SK-N-SH treated with all-trans-retinoic acid at 6 μM for 48 hours (cell line): ENCODE results near the gene UGGT1.

Source experiments
- ATAC-seq: fragments of 200-7000 bp; cut with Tn5 transposase; 3 replicates; pipeline ENCODE4 v1.9.1; 2020; ENCODE audit warnings: mild to moderate bottlenecking, moderate library complexity
- BACH2 ChIP-seq: fragments of 250-450 bp; sonication (Bioruptor Pico); IDR thresholded peaks from 2 replicates; pipeline ENCODE4 v1.9.0; 2021; ENCODE audit warnings: mild to moderate bottlenecking, borderline replicate concordance
- CREB5 ChIP-seq: fragments of 250-450 bp; sonication (Bioruptor Pico); IDR thresholded peaks from 2 replicates; pipeline ENCODE4 v1.5.1; 2020; ENCODE audit warnings: low read depth, mild to moderate bottlenecking, moderate library complexity
- CSDC2 ChIP-seq: fragments of 250-450 bp; sonication (Bioruptor Pico); IDR thresholded peaks from 2 replicates; pipeline ENCODE4 v1.5.0; 2020; ENCODE audit warnings: mild to moderate bottlenecking, moderate library complexity
- CSRNP3 ChIP-seq: fragments of 250-450 bp; sonication (Bioruptor Pico); IDR thresholded peaks from 2 replicates; pipeline ENCODE4 v1.5.1; 2021; ENCODE audit warnings: mild to moderate bottlenecking, moderate library complexity
- GLIS3 ChIP-seq: fragments of 250-450 bp; sonication (Bioruptor Pico); IDR thresholded peaks from 2 replicates; pipeline ENCODE4 v1.5.0; 2020; ENCODE audit warnings: mild to moderate bottlenecking, moderate library complexity
- OSR1 ChIP-seq: fragments of 250-450 bp; sonication (Bioruptor Pico); IDR thresholded peaks from 2 replicates; pipeline ENCODE4 v1.8.0; 2022; ENCODE audit warnings: moderate library complexity, mild to moderate bottlenecking, inconsistent platforms
- POU6F1 ChIP-seq: fragments of 250-450 bp; sonication (Bioruptor Pico); IDR thresholded peaks from 2 replicates; pipeline ENCODE4 v1.8.0; 2021; ENCODE audit warnings: low read depth, mild to moderate bottlenecking, moderate library complexity, borderline replicate concordance
- PPARA ChIP-seq: fragments of 250-450 bp; sonication (Bioruptor Pico); IDR thresholded peaks from 2 replicates; pipeline ENCODE4 v1.5.0; 2020; ENCODE audit warnings: mild to moderate bottlenecking, borderline replicate concordance
- RARB ChIP-seq: fragments of 250-450 bp; sonication (Bioruptor Pico); IDR thresholded peaks from 2 replicates; pipeline ENCODE4 v1.8.0; 2021; ENCODE audit warnings: mild to moderate bottlenecking, moderate library complexity
- SNAI2 ChIP-seq: fragments of 250-450 bp; sonication (Bioruptor Pico); IDR thresholded peaks from 2 replicates; pipeline ENCODE4 v1.5.0; 2020; ENCODE audit warnings: mild to moderate bottlenecking, moderate library complexity
- TCF4 ChIP-seq: fragments of 250-450 bp; sonication (Bioruptor Pico); IDR thresholded peaks from 2 replicates; pipeline ENCODE4 v1.8.0; 2021; ENCODE audit warnings: mild to moderate bottlenecking, moderate library complexity, borderline replicate concordance
- TOX ChIP-seq: fragments of 250-450 bp; sonication (Bioruptor Pico); IDR thresholded peaks from 2 replicates; pipeline ENCODE4 v1.8.0; 2021; ENCODE audit warnings: mild to moderate bottlenecking, moderate library complexity, borderline replicate concordance
- ZC3H10 ChIP-seq: fragments of 250-450 bp; sonication (Bioruptor Pico); IDR thresholded peaks from 2 replicates; pipeline ENCODE4 v1.5.1; 2021; ENCODE audit warnings: mild to moderate bottlenecking, moderate library complexity
- ZFP3 ChIP-seq: fragments of 250-450 bp; sonication (Bioruptor Pico); IDR thresholded peaks from 2 replicates; pipeline ENCODE4 v1.5.0; 2020; ENCODE audit warnings: mild to moderate bottlenecking, moderate library complexity
- ZFP30 ChIP-seq: fragments of 450-650 bp; formaldehyde crosslinking; IDR thresholded peaks from 2 replicates; pipeline ENCODE4 v1.5.0; 2022; ENCODE audit warnings: mild to moderate bottlenecking, moderate library complexity
- ZNF565 ChIP-seq: fragments of 450-650 bp; formaldehyde crosslinking; conservative IDR thresholded peaks from 2 replicates; pipeline ENCODE4 v1.5.0; 2020; ENCODE audit warnings: low read depth, mild to moderate bottlenecking, moderate library complexity
- ZNF70 ChIP-seq: fragments of 450-650 bp; formaldehyde crosslinking; IDR thresholded peaks from 2 replicates; pipeline ENCODE4 v1.5.0; 2020; ENCODE audit warnings: mild to moderate bottlenecking, moderate library complexity
- ZNF8 ChIP-seq: fragments of 450-650 bp; formaldehyde crosslinking; IDR thresholded peaks from 2 replicates; pipeline ENCODE4 v1.5.0; 2020; ENCODE audit warnings: mild to moderate bottlenecking, moderate library complexity
- TF ChIP-seq, protein P1 (sequence below): fragments of 250-450 bp; sonication (Bioruptor Pico); IDR thresholded peaks from 2 replicates; pipeline ENCODE4 v1.5.0; 2020; ENCODE audit warnings: mild to moderate bottlenecking, moderate library complexity
- TF ChIP-seq, protein P2 (sequence below): fragments of 250-450 bp; sonication (Bioruptor Pico); IDR thresholded peaks from 2 replicates; pipeline ENCODE4 v1.8.0; 2020; ENCODE audit warnings: mild to moderate bottlenecking, moderate library complexity, borderline replicate concordance

Gene UGGT1

GRCh38 chr2:128054104-128054885 lies 36.7 kb upstream of the UGGT1 start:
- no peak for TF ChIP-seq OSR1 (CRISPR knock-in tag)
- TF ChIP-seq POU6F1 (CRISPR knock-in tag) = no peak
- no peak for TF ChIP-seq ZFP3 (CRISPR knock-in tag)
- TF ChIP-seq RARB = no peak
- no peak for TF ChIP-seq TOX (CRISPR knock-in tag)
- no peak for TF ChIP-seq CSDC2 (CRISPR knock-in tag)
- TF ChIP-seq PPARA (CRISPR knock-in tag) = no peak
- no peak for TF ChIP-seq ZNF70
- TF ChIP-seq ZNF565 (CRISPR knock-in tag) = no peak
- TF ChIP-seq CREB5 (CRISPR knock-in tag) = no peak
- TF ChIP-seq, protein P1, sequence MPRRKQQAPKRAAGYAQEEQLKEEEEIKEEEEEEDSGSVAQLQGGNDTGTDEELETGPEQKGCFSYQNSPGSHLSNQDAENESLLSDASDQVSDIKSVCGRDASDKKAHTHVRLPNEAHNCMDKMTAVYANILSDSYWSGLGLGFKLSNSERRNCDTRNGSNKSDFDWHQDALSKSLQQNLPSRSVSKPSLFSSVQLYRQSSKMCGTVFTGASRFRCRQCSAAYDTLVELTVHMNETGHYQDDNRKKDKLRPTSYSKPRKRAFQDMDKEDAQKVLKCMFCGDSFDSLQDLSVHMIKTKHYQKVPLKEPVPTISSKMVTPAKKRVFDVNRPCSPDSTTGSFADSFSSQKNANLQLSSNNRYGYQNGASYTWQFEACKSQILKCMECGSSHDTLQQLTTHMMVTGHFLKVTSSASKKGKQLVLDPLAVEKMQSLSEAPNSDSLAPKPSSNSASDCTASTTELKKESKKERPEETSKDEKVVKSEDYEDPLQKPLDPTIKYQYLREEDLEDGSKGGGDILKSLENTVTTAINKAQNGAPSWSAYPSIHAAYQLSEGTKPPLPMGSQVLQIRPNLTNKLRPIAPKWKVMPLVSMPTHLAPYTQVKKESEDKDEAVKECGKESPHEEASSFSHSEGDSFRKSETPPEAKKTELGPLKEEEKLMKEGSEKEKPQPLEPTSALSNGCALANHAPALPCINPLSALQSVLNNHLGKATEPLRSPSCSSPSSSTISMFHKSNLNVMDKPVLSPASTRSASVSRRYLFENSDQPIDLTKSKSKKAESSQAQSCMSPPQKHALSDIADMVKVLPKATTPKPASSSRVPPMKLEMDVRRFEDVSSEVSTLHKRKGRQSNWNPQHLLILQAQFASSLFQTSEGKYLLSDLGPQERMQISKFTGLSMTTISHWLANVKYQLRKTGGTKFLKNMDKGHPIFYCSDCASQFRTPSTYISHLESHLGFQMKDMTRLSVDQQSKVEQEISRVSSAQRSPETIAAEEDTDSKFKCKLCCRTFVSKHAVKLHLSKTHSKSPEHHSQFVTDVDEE (CRISPR knock-in tag) = no peak
- no peak for TF ChIP-seq GLIS3 (CRISPR knock-in tag)
- TF ChIP-seq SNAI2 = no peak
- no peak for TF ChIP-seq ZC3H10 (CRISPR knock-in tag)

DNA sequence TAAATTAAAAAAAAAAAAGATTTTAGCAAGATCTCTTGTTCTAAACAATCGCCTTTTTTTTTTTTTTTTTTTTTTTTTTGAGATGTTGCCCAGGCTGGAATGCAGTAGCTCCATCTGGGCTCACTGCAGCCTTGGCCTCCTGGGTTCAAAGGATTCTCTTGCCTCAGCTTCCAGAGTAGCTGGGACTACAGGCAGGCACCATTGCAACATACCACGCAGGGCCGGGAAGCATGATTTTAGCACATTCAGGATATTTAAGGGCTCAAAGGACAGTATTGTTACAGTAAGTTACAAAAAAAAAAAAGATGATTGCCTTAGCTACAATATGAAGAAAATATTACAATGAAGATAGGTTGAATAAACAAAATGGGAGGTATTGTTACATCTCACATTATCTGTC lies 33.7 kb upstream of the UGGT1 start:
- ATAC-seq = no peak
- TF ChIP-seq CSRNP3 (CRISPR knock-in tag) (no peak), ZFP30 (CRISPR knock-in tag) (no peak), CSDC2 (CRISPR knock-in tag) (no peak), ZFP3 (CRISPR knock-in tag) (no peak), SNAI2 (no peak), GLIS3 (CRISPR knock-in tag) (no peak), TCF4 (CRISPR knock-in tag) (no peak), BACH2 (CRISPR knock-in tag) (no peak), ZNF8 (CRISPR knock-in tag) (no peak), PPARA (CRISPR knock-in tag) (no peak), RARB (no peak), TOX (CRISPR knock-in tag) (no peak), CREB5 (CRISPR knock-in tag) (no peak), POU6F1 (CRISPR knock-in tag) (no peak), ZNF70 (no peak)
- TF ChIP-seq, protein P2, sequence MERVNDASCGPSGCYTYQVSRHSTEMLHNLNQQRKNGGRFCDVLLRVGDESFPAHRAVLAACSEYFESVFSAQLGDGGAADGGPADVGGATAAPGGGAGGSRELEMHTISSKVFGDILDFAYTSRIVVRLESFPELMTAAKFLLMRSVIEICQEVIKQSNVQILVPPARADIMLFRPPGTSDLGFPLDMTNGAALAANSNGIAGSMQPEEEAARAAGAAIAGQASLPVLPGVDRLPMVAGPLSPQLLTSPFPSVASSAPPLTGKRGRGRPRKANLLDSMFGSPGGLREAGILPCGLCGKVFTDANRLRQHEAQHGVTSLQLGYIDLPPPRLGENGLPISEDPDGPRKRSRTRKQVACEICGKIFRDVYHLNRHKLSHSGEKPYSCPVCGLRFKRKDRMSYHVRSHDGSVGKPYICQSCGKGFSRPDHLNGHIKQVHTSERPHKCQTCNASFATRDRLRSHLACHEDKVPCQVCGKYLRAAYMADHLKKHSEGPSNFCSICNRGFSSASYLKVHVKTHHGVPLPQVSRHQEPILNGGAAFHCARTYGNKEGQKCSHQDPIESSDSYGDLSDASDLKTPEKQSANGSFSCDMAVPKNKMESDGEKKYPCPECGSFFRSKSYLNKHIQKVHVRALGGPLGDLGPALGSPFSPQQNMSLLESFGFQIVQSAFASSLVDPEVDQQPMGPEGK = no peak

More at GRCh38 chr2:128054104-128054885, 36.7 kb upstream of the UGGT1 start:
- ATAC-seq = no peak
